Measurements from ENCODE around the gene FMNL1.

DNA sequence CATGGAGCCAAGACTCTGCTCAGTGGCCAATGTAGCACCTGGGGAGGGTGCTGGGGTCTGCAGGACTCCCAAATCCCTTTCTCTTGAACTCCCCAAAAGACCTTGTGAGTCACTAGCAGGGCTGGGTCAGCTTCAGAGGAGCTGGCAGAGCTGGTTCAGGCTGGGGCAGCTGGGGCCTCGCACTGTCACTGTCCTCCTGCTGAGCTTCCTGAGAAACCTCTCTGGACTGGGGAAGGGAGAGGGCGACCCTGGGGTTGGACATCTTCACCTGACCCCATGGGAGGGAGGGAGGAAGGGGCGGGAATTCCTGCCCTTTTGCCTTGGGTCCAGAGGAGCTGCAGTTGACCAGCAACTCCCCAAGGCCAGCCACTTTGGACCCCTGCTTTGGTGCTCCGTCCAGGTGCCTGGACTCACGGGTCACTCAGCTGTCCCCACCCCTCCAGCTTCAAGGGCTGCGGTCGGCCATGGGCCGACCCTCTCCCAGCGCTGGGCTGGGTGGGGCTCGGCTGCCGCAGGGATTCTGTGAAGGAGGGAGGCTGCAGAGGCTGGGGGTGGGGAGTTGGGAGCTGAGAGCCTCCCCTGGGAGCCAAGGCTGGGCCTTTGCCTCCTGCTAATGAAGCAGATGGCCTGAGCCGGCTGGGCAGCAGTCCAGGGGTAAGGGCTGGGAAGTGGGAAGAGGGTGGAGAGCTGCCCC is 9.2 kb downstream of the FMNL1 start:
- TF ChIP-seq, protein P1, sequence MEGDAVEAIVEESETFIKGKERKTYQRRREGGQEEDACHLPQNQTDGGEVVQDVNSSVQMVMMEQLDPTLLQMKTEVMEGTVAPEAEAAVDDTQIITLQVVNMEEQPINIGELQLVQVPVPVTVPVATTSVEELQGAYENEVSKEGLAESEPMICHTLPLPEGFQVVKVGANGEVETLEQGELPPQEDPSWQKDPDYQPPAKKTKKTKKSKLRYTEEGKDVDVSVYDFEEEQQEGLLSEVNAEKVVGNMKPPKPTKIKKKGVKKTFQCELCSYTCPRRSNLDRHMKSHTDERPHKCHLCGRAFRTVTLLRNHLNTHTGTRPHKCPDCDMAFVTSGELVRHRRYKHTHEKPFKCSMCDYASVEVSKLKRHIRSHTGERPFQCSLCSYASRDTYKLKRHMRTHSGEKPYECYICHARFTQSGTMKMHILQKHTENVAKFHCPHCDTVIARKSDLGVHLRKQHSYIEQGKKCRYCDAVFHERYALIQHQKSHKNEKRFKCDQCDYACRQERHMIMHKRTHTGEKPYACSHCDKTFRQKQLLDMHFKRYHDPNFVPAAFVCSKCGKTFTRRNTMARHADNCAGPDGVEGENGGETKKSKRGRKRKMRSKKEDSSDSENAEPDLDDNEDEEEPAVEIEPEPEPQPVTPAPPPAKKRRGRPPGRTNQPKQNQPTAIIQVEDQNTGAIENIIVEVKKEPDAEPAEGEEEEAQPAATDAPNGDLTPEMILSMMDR (optimal IDR thresholded peaks at IDR 0.05 in 1 of 3, IDR thresholded peaks at IDR 0.05 in 1 of 3, conservative IDR thresholded peaks at IDR 0.05 in 1 of 3; ENCODE audit: extremely low read depth in 1 of 3, insufficient read depth in 2 of 3, low read length in 3 of 3), result no peak
- no peak for TF ChIP-seq EZH2 (IDR thresholded peaks at IDR 0.05; ENCODE audit: low read length)
